ENCODE measurements around the gene PTPRM.

GRCh38 chr18:8413189-8413588 is 846.1 kb downstream of the PTPRM start:
- no peak for TF ChIP-seq CTCF (IDR thresholded peaks at IDR 0.05)
- TF ChIP-seq EZH2 (IDR thresholded peaks at IDR 0.05): no peak
- TF ChIP-seq EZH2phosphoT487 (IDR thresholded peaks at IDR 0.05): no peak

All from neural progenitor cell (in vitro differentiated cells).